Measurements from ENCODE around the gene TMEM150A.

Gene TMEM150A

GRCh38 chr2:85598594-85599340 is 3.7 kb downstream of the TMEM150A start:
- Histone ChIP-seq H3K14ac (ENCODE audit: low read length) (no peak overlapping the region), H4K8ac (ENCODE audit: low read depth, low read length) (no peak overlapping the region), H2BK120ac (ENCODE audit: low read depth, low read length) (no peak overlapping the region), H2BK5ac (ENCODE audit: low read length) (no peak overlapping the region), H2AK5ac (ENCODE audit: low read depth, low read length) (no peak overlapping the region), H2AFZ (ENCODE audit: low read length) (no peak overlapping the region), H3K27me3 (ENCODE audit: control insufficient read depth in 3 of 3, insufficient read depth in 3 of 3, low read depth in 1 of 3, low read length in 3 of 3) (no peaks in the 10 kb centered on the region), H2BK15ac (ENCODE audit: low read length) (no peak overlapping the region), H3K79me1 (ENCODE audit: low read depth, low read length) (peaks cover 15% of the 10 kb centered on the region), H3K4me2 (ENCODE audit: insufficient read depth, low read length, poor library complexity, severe bottlenecking) (no peak overlapping the region), H3K9me3 (replicated peaks in 1 of 2; ENCODE audit: control insufficient read depth in 2 of 2, insufficient read depth in 1 of 2, low read depth in 1 of 2, low read length in 2 of 2) (peaks cover 0 to 2% of the 10 kb centered on the region in 2 donors), H2BK12ac (ENCODE audit: low read length) (no peak overlapping the region), H3K4me3 (ENCODE audit: low read length in 2 of 2) (no peak overlapping the region), H3K27ac (replicated peaks; ENCODE audit: low read length) (no peak overlapping the region), H3K4ac (ENCODE audit: low read length) (no peak overlapping the region), H3K4me1 (ENCODE audit: control insufficient read depth in 2 of 2, insufficient read depth in 1 of 2, low read depth in 1 of 2, low read length in 2 of 2) (peaks cover 14 to 17% of the 10 kb centered on the region in 2 donors), H3K9ac (ENCODE audit: low read depth, low read length, poor library complexity) (no peak overlapping the region), H3K23ac (ENCODE audit: low read depth, low read length, poor library complexity) (no peak overlapping the region), H4K91ac (ENCODE audit: low read depth, low read length, poor library complexity) (no peak overlapping the region), H3K36me3 (replicated peaks in 1 of 2; ENCODE audit: control insufficient read depth in 2 of 2, insufficient read depth in 2 of 2, low read length in 2 of 2) (peaks cover 29 to 37% of the 10 kb centered on the region in 2 donors), H3K18ac (ENCODE audit: low read length) (no peak overlapping the region)
- WGBS, 2 donors (ENCODE audit: extremely low coverage in 2 of 2, insufficient read length in 2 of 2, insufficient replicate concordance in 1 of 2) = no CpG with 5 or more reads among the region's 14 CpGs
- no peak for DNase-seq (ENCODE audit: low spot score)

- no peak overlapping the region for H2AFZ ChIP-seq (ENCODE audit: low read length)
These were observed 5.3 kb downstream of the TMEM150A start for GRCh38 chr2:85597241-85597640.

GRCh38 chr2:85596486-85597143 is 5.9 kb downstream of the TMEM150A start:
- Histone ChIP-seq H3K18ac (ENCODE audit: low read length) (no peak overlapping the region), H4K8ac (ENCODE audit: low read depth, low read length) (no peak overlapping the region), H3K36me3 (replicated peaks in 1 of 2; ENCODE audit: control insufficient read depth in 2 of 2, insufficient read depth in 2 of 2, low read length in 2 of 2) (peaks cover 29 to 37% of the 10 kb centered on the region in 2 donors), H3K23ac (ENCODE audit: low read depth, low read length, poor library complexity) (no peak overlapping the region), H2BK12ac (ENCODE audit: low read length) (no peak overlapping the region), H3K4me3 (ENCODE audit: low read length in 2 of 2) (peak overlapping the region in 1 of 2 donors; percentile 86), H3K27ac (replicated peaks; ENCODE audit: low read length) (no peak overlapping the region), H4K91ac (ENCODE audit: low read depth, low read length, poor library complexity) (no peak overlapping the region), H2BK15ac (ENCODE audit: low read length) (no peak overlapping the region), H3K9ac (ENCODE audit: low read depth, low read length, poor library complexity) (peak overlapping the region; percentile 39), H3K4me2 (ENCODE audit: insufficient read depth, low read length, poor library complexity, severe bottlenecking) (peak overlapping the region; percentile 84), H2BK5ac (ENCODE audit: low read length) (no peak overlapping the region), H2AFZ (ENCODE audit: low read length) (no peak overlapping the region), H3K4ac (ENCODE audit: low read length) (no peak overlapping the region), H3K4me1 (ENCODE audit: control insufficient read depth in 2 of 2, insufficient read depth in 1 of 2, low read depth in 1 of 2, low read length in 2 of 2) (peaks cover 10 to 14% of the 10 kb centered on the region in 2 donors), H3K9me3 (replicated peaks in 1 of 2; ENCODE audit: control insufficient read depth in 2 of 2, insufficient read depth in 1 of 2, low read depth in 1 of 2, low read length in 2 of 2) (peaks cover 0 to under 1% of the 10 kb centered on the region in 2 donors), H3K27me3 (ENCODE audit: control insufficient read depth in 3 of 3, insufficient read depth in 3 of 3, low read depth in 1 of 3, low read length in 3 of 3) (peaks cover 0 to under 1% (median 0%) of the 10 kb centered on the region in 3 experiments), H3K79me1 (ENCODE audit: low read depth, low read length) (peaks cover 10% of the 10 kb centered on the region), H2BK120ac (ENCODE audit: low read depth, low read length) (no peak overlapping the region), H3K14ac (ENCODE audit: low read length) (no peak overlapping the region), H2AK5ac (ENCODE audit: low read depth, low read length) (no peak overlapping the region)
- WGBS, 2 donors (ENCODE audit: extremely low coverage in 2 of 2, insufficient read length in 2 of 2, insufficient replicate concordance in 1 of 2) = no CpG with 5 or more reads among the region's 3 CpGs
- no peak for DNase-seq (ENCODE audit: low spot score)

More at GRCh38 chr2:85597241-85597640, 5.3 kb downstream of the TMEM150A start:
- H2AK5ac ChIP-seq (ENCODE audit: low read depth, low read length) = no peak overlapping the region
- no peak overlapping the region for H3K18ac ChIP-seq (ENCODE audit: low read length)
- no peak overlapping the region for H3K9ac ChIP-seq (ENCODE audit: low read depth, low read length, poor library complexity)
- H3K14ac ChIP-seq (ENCODE audit: low read length) = no peak overlapping the region
- no peak for DNase-seq (ENCODE audit: low spot score)
- H3K4me2 ChIP-seq (ENCODE audit: insufficient read depth, low read length, poor library complexity, severe bottlenecking) = no peak overlapping the region
- no peak overlapping the region for H2BK120ac ChIP-seq (ENCODE audit: low read depth, low read length)
- peaks cover 14 to 17% of the 10 kb centered on the region in 2 donors for H3K4me1 ChIP-seq (ENCODE audit: control insufficient read depth in 2 of 2, insufficient read depth in 1 of 2, low read depth in 1 of 2, low read length in 2 of 2)
- no peak overlapping the region for H4K8ac ChIP-seq (ENCODE audit: low read depth, low read length)
- H2BK12ac ChIP-seq (ENCODE audit: low read length) = no peak overlapping the region
- peak overlapping the region in 1 of 2 donors; percentile 86 for H3K4me3 ChIP-seq (ENCODE audit: low read length in 2 of 2)
- H3K27me3 ChIP-seq (ENCODE audit: control insufficient read depth in 3 of 3, insufficient read depth in 3 of 3, low read depth in 1 of 3, low read length in 3 of 3) = no peaks in the 10 kb centered on the region
- H4K91ac ChIP-seq (ENCODE audit: low read depth, low read length, poor library complexity) = no peak overlapping the region
- peaks cover 29 to 37% of the 10 kb centered on the region in 2 donors for H3K36me3 ChIP-seq (replicated peaks in 1 of 2; ENCODE audit: control insufficient read depth in 2 of 2, insufficient read depth in 2 of 2, low read length in 2 of 2)
- H3K4ac ChIP-seq (ENCODE audit: low read length) = no peak overlapping the region
- H2BK15ac ChIP-seq (ENCODE audit: low read length) = no peak overlapping the region
- H3K23ac ChIP-seq (ENCODE audit: low read depth, low read length, poor library complexity) = no peak overlapping the region
- no peak overlapping the region for H2BK5ac ChIP-seq (ENCODE audit: low read length)
- no CpG with 5 or more reads among the region's 5 CpGs for WGBS, 2 donors (ENCODE audit: extremely low coverage in 2 of 2, insufficient read length in 2 of 2, insufficient replicate concordance in 1 of 2)
- peaks cover 15% of the 10 kb centered on the region for H3K79me1 ChIP-seq (ENCODE audit: low read depth, low read length)
- no peaks in the 10 kb centered on the region for H3K9me3 ChIP-seq (replicated peaks in 1 of 2; ENCODE audit: control insufficient read depth in 2 of 2, insufficient read depth in 1 of 2, low read depth in 1 of 2, low read length in 2 of 2)
- H3K27ac ChIP-seq (replicated peaks; ENCODE audit: low read length) = no peak overlapping the region

- no peak for DNase-seq (ENCODE audit: low spot score)
These were observed 6.5 kb downstream of the TMEM150A start for GRCh38 chr2:85596026-85596333.

More at GRCh38 chr2:85596026-85596333, 6.5 kb downstream of the TMEM150A start:
- Histone ChIP-seq H4K8ac (ENCODE audit: low read depth, low read length) (no peak overlapping the region), H2BK15ac (ENCODE audit: low read length) (no peak overlapping the region), H2BK12ac (ENCODE audit: low read length) (no peak overlapping the region), H2AFZ (ENCODE audit: low read length) (peak overlapping the region; percentile 89), H3K18ac (ENCODE audit: low read length) (peak overlapping the region; percentile 89), H3K27ac (replicated peaks; ENCODE audit: low read length) (no peak overlapping the region), H4K91ac (ENCODE audit: low read depth, low read length, poor library complexity) (no peak overlapping the region), H3K36me3 (replicated peaks in 1 of 2; ENCODE audit: control insufficient read depth in 2 of 2, insufficient read depth in 2 of 2, low read length in 2 of 2) (peaks cover 29 to 37% of the 10 kb centered on the region in 2 donors), H3K4ac (ENCODE audit: low read length) (no peak overlapping the region), H3K23ac (ENCODE audit: low read depth, low read length, poor library complexity) (no peak overlapping the region), H3K14ac (ENCODE audit: low read length) (no peak overlapping the region), H3K4me1 (ENCODE audit: control insufficient read depth in 2 of 2, insufficient read depth in 1 of 2, low read depth in 1 of 2, low read length in 2 of 2) (peaks cover 8 to 13% of the 10 kb centered on the region in 2 donors), H3K9me3 (replicated peaks in 1 of 2; ENCODE audit: control insufficient read depth in 2 of 2, insufficient read depth in 1 of 2, low read depth in 1 of 2, low read length in 2 of 2) (peaks cover 0 to 2% of the 10 kb centered on the region in 2 donors), H2BK5ac (ENCODE audit: low read length) (peak overlapping the region; percentile 62), H2BK120ac (ENCODE audit: low read depth, low read length) (no peak overlapping the region), H2AK5ac (ENCODE audit: low read depth, low read length) (peak overlapping the region; percentile 31), H3K4me2 (ENCODE audit: insufficient read depth, low read length, poor library complexity, severe bottlenecking) (peak overlapping the region; percentile 84), H3K4me3 (ENCODE audit: low read length in 2 of 2) (peak overlapping the region; percentile 86 to 99), H3K79me1 (ENCODE audit: low read depth, low read length) (peaks cover 10% of the 10 kb centered on the region), H3K27me3 (ENCODE audit: control insufficient read depth in 3 of 3, insufficient read depth in 3 of 3, low read depth in 1 of 3, low read length in 3 of 3) (peaks cover 0 to 3% (median 0%) of the 10 kb centered on the region in 3 experiments), H3K9ac (ENCODE audit: low read depth, low read length, poor library complexity) (peak overlapping the region; percentile 95)
- WGBS, 2 donors (ENCODE audit: extremely low coverage in 2 of 2, insufficient read length in 2 of 2, insufficient replicate concordance in 1 of 2) = no CpG with 5 or more reads among the region's 10 CpGs
